HG02759 (cell line): ENCODE measurements around the gene LRRC59.

Source experiments
- ATAC-seq: cut with Tn5 transposase; IDR thresholded peaks from one replicate; pipeline ENCODE4 v1.9.1; 2021; ENCODE audit warnings: mild to moderate bottlenecking, moderate library complexity; ENCODE audit not compliant: unreplicated experiment

The LRRC59 gene

DNA sequence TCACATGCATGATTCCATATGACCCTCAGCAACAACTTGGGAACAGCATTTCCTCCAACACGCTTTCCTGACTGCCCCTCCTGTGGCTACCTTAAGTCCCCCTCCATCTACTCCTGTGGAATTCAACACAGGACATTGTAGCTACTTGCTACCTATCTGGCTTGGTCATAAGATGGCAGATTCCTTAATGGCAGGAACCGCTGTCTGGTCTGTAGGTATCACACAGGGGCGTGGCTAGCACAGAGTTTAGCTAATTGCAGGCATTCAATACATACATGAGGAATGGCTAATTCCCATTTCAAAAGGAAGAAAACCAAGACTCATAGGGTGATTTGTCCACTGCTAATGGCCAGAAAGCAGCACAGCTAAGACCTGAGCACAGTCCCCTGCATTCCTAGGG is 8.6 kb downstream of the LRRC59 start:
- no peak for ATAC-seq

DNA sequence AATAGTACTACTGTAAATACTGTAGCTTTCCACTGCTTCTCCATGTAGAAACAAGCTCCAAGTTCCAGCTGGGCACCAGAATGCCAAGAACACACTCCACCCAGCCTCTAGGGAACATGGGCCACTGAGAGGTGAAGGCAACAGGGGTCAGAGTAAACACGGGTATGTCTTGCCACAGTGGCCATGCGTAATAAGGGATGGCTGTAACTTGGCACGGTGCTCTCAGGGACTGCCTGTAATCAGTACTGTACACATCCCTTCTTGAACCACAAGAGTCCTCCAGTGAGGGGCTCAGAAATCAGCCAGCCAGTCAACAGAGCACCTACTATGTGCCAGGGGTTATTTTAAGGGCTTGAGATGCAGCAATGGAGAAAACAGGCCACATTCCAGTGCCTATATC is 10.8 kb downstream of the LRRC59 start:
- ATAC-seq = no peak

DNA sequence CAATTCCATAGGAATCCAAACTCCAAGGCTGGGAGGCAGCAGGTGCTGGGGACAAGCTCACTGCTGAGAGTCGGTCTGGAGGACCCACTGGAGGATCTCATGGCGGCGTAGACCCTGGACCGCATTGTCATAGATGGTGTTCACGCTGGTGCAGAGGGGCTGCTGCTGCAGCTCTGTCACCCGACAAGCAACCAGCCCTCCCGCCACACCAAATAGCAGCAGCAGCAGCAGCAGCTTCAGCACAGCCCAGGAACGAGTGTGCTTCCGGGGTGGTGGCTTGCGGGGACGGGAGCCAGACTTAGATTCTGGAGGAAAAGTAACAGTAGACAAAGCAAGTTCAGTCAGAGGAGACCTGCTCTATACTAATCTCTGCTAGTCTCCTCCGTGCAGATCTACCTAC is 14.4 kb downstream of the LRRC59 start:
- no peak for ATAC-seq

DNA sequence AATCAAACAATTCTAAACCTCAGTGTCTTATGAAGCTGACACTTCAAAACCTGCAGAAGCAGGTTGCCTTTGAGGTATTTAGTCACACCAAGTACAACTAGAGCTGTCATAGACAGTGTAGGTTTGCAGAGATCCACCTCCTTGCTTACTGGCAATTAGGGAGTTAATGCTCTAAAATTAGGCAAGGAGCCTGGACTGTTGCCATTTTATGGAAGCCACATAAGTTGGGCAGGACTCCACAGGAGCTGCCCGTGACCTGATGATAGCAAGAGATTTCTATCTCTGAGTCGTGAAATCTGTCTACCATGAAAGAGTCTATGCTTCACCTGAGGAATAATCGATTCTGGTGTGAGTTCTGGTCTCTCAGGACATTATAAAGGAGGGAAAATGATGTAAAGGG is 15.4 kb downstream of the LRRC59 start:
- ATAC-seq = no peak

DNA sequence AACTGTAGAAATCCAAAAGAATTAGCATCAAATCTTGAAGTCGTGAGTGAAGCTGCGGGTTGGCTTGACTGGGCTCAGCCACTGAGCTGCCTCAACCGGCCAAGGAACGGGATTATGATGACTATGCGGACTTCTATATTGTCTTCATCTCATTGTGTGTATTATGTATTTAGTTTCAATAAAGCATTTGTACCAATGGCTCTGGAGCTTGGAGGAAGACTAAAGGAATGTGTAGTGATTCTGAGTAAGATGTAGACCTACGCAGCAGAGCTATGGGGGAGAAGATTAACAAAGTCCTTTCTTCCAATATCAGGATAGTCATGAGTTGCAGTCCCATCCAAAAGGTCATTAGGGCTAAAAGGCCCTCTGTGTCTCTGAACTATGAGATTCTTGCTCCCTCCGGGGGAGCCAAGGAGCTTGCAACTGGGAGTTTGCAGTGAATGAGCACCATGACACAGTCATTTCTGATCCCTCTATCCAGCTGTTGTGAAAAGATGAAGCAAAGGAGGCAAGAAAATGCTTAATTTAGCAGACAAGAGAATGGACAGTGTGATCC is 16.0 kb downstream of the LRRC59 start:
- no peak for ATAC-seq

DNA sequence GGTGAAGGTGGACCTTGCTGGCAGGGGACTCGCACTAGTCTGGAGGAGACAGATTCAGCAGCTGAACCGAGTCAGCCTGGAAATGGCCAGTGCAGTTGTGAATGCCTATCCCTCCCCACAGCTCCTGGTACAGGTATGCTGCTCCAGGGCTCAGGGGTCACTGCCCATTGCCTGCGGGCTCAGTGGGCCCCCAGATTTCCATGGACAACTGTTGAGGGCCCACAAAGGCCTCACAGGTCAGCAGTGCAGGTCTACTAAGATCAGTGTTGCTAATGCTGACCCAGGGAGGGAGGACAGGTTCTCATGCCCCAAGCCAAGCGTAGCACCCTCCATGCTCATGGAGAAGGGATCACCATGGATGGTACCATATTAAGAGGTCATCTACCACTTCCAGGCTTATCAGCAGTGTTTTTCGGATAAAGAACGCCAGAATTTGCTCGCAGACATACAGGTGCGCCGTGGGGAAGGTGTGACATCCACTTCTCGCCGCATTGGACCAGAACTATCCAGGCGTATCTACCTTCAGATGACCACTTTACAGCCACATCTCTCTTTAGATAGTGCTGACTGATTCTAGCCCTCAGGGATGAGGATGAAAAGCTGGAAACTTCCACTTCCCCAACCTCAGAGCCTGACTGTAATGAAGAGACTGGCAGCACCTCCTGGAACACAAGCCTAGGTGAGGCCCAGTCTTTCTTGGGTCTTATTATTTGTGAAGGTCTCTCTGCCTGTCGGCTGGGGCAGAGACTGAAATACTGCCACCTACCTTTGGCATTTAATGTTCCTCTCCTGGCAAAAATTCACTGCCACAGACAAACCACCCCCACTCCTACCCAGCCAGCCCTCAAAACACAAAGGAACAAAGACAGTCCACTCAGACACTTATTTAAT is 16.7 kb downstream of the LRRC59 start:
- ATAC-seq = no peak

DNA sequence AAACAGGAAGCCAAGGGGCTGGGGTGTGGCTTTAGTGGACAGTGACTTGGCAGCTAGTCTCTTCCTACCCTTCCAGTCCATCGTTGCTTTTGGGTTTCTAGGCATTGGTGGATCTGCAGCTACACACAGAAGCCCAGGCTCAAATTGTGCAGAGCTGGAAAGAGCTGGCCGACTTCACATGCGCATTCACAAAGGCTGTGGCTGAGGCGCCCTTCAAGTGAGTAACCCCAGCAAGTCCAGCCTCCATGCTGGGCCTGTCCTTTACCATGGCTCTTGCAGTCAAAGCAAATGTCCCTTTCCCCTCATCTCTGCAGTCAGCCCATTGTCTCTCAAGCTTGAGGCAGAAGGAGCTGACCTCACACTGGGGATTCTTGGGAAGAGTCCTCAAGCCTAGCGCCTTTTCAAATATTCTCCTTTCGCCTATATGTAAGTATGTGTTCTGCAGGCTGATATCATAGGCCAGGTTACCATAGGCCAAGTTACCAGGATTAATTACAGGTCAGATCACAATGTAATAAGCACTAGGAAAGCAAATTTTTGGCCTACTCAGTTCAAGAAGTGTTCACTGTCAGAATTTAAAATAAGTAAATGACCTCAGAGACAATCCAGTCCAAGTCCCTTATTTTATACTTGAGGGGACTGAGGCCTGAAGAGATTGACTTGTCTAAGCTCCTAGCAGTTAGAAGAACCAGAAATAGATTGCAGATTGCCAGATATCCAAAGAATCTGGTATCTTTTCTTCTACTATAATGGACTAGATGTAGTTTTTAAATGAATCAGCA is 17.8 kb downstream of the LRRC59 start:
- ATAC-seq = no peak

DNA sequence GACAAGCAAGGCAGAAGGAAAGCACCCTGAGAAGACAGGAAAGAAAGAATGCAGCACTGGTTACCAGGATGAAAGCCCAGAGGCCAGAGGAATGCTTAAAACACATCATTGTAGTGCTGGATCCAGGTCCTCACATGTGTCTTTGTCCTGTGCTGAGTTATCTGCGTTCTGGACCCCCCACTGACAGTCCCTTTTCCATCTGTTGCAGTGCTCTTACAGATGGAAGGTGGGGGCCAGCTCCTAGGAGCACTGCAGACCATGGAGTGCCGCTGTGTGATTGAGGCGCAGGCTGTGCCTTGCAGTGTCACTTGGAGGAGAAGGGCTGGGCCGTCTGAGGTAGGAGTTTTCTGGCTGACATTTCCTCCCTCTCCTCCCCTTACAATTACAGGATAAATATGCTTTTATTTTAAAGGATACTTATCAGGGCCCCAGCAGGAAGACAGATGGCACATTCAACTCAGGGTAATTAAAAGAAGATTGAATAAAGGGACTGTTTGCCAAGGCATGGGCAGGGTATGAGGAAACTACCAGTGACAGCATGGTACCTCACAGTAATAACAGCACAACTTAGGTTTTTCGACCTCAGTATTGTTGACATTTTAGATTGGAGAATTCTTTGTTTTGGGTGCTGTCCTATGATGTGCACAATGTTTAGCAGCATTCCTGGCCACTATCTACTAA is 21.3 kb downstream of the LRRC59 start:
- ATAC-seq = no peak

DNA sequence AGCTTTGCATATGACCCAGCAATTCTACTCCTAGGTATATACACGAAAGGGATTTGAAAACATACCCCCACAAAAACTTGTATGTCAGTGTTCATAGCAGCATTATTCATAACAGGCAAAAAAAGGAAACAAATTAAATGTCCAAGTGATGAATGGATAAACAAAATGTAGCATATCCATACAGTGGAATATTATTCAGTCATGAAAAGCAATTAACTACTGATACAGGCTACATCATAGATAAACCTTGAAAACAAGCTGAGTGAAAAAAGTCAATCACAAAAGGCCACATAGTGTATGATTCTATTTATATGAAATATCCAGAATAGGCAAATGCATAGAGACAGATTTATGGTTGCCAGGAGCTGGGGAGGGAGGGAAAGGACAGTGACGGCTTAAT is 23.6 kb downstream of the LRRC59 start:
- no peak for ATAC-seq

DNA sequence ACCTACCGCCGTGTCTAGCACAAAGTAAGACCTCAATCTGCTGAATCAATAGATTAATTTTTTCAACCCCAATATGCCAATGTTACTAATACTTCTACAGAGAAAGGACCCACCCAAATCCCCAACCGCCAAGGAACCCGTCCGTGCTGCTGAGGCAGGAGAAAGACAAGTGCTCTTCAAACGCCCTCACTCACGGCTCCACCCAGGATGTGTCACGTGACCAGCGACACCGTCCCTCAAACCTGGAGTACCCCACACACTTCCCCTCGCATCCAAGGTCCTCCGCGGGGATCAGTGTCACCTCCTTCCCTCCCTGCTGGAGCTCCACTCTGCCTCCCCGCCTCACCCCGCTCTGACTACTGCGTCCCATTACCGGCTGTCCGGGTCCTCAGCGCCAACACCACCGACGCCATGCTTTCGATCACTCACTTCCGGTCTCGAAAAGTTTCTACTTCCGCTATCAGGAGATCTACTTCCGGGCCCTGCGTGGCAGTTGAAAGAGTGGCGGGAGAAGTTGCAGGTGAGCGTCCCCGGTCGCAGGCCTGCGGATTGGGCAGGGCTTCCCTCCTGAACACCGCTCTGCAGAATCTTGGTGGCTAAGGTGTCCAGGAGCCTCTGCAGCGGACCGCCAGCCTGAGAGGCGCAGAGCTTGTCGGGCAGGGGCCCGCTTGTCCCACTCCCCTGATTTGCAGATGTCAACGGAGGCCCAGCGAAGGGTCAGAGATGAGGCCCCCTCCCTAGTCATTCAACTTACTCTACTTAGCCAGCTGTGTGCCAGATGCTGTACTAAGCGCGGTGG is 24.4 kb downstream of the LRRC59 start, which contains the start of the genes EME1 and MRPL27:
TSS of gene EME1 (plus strand) at position 472 of the 799 bp plus-strand sequence. CDS start 1,980 bp downstream, outside the sequence.
TSS of gene MRPL27 (minus strand) at position 427 of the 799 bp plus-strand sequence. CDS start at position 413, 14 bp downstream.
- peak; percentile 93 for ATAC-seq

DNA sequence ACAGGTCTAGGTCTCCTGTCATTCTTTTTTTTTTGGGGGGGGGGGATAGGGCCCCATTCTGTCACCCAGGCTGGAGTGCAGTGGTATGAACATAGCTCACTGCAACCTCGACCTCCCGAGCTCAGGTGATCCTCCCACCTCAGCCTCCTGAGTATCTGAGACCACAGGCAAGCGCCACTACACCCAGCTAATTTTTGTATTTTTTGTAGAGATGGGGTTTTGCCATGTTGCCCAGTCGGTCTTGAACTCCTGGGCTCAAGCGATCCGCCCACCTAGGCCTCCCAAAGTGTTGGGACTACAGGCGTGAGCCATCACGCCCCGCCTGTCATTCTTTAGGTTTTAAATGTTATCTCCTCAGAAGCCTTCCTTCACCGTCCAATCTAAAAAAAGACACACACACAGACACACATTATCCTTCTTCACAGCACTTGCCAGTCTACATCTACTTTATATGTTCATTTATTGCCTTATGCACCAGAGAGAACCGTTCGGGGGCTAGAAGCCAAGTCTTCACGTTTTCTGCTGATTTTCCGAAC is 25.0 kb downstream of the LRRC59 start:
- ATAC-seq = no peak

DNA sequence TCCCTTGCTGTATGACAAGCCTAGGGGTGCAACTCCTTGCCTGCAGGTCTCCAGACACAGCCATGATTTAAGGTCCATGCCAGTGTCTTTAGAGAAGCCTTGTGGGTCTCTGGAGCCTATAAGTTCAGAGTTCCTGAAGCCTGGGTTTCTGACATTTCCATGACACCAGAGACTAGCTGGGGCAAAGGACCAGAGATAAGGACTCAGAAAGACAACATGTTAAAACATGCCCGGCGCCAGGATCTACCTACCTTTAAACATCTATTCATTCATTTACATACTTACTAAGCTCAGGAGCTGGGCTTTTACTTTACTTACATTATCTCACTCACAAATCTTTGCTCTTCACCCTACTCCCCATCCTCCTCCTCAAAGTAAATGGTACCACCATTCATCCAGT is 25.8 kb downstream of the LRRC59 start:
- no peak for ATAC-seq

DNA sequence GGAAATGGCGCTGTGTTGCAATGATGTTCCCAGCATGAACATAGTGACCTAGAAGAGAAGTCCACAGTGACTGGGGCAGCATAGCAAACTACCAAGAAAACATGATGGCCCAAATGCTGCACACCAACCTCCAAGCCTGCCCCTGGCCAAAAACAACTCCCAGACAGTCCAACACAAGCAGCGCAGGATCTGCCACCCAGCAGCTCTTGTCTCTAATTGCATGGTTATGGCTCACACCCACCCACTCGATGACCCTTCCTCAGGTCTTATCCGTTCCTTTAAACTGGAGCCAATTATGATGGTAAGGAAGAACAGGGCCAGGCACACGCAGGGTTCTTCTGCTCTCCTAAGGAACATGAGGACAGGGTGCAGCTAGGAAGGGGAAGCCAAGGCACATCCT is 27.3 kb downstream of the LRRC59 start:
- no peak for ATAC-seq

DNA sequence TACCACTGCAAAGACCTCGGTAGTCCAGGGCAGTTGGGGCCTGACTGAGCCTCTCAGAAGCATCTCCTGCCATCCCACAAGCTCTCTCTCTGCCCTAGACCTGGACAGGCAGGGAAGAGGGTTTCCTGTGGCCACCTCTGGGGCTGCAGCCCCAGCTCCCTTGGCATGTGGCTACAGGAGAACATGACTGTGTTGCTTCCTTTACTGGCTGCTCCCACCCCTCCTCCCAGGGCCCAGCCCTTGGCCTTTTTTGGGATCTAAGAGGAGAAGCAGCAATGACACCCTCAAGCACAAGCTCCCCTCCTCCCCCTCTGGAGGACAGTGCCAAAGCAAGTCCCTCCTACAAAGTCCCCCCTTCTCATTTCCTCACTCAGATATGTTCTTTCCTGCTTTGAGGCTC is 29.9 kb downstream of the LRRC59 start:
- ATAC-seq = no peak

DNA sequence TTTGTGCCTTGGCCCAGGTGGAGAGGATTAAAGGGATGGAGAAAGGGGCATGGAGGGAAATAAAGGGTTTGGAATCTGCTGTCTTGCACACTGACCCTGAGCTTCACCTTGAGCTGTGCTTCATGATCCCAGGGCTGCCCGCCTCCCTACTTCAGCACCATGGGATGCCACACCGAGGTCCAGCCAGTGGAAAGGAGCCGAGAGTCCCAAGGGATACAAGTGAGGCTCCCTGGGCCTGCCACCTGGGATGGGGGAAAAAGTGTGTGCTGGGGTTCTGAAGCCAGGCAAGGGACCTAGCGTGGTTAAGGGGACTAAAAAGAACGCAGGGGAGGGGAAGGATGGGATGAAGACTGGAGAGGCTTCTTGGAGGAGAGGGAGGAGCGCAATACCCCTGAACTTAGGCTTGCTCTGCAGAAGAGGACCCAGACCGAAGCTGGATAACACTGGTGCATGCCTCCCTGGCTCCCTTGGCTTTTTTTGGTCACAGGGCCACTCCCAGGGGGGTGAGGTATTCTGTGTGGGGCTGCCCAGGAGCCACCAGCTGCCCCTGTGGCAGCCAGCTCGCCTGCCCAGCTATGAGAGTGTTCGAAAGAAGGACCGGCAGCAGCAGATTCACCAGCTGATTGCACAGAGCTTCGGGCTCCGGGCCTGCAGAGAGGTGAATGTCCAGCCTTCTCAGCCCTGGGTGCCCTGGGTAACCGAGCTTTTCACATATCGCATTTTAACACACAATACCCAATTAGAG is 31.5 kb downstream of the LRRC59 start:
- ATAC-seq = no peak

DNA sequence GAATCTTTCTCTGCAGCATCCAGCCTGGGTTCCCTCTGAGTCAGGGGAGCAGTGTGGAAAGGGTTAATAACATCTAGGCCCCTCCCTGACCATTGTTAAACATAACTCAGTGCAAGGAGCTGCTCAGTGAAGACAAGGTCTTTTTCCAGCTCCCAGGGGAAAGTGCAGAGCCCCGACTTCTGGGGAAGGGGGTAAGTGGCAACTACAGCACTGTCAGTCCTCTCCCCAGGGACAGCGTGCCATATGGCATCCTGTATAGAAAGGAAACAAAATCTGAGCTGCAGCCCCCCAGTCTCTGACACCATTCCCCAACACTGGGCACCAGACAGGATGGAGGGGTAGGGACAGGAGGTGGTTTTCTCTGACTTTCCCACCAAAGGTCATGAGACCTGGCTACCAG is 32.2 kb downstream of the LRRC59 start:
- no peak for ATAC-seq

DNA sequence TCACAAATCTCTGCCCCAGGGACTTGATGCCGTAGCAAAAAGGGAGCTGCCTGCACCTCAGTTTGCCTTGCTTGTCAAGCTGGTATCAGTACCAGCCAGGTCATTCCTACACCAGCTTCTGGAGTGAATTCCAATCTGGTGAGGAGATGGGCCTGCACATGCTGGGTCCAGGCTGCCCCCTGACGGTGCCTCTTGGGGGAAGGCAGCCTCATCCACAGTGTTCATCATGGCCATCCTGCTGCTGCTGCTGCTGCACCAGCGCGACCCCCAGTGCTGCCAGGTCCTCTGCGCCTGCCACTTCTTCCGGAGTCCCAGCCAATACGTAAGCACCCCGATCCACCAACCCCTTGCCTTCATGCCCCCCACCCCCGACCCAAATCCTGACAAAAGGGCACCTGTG is 32.6 kb downstream of the LRRC59 start:
- ATAC-seq = no peak

DNA sequence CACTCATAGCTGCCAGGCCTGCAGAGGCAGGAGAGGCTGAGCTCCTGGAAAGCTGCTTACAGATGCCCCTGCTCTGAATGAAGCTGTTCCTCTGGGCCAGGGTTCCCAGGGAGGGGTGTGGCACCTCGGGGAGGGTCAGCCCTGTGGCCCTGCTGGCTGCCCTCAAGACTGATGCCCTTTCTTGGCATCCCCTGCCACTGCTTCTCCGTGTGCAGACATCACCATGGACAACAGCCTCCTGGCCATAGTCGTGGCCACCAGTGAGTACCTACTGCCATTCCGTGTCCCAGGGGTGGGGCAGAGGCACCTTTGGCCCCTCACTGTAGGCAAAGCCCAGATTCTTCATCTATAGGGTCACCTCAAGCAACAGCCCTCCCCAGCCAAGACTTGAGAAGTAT is 33.3 kb downstream of the LRRC59 start:
- ATAC-seq = no peak
